ENCODE measurements around the gene PRODH2.
"Not testable (repeated sequence)": the region's sequence is repeated elsewhere in the genome, so short reads cannot be mapped to it uniquely, and the experiment has no call there.

PRODH2 gene

GRCh38 chr19:35836096-35836495, 23.5 kb upstream of the PRODH2 start:
- peak; percentile 75 for TF ChIP-seq ZNF384 (IDR thresholded peaks at IDR 0.05)
- DNase-seq (ENCODE audit: extremely low spot score); CTCF ChIA-PET; POLR2A ChIA-PET: not testable (repeated sequence)

- TF ChIP-seq ZNF384 (IDR thresholded peaks at IDR 0.05) = no peak
- TF ChIP-seq SP1 (IDR thresholded peaks at IDR 0.05) = no peak
- TF ChIP-seq LEF1 (IDR thresholded peaks at IDR 0.05; ENCODE audit: borderline replicate concordance) = no peak
- no peak for TF ChIP-seq BHLHE40 (IDR thresholded peaks at IDR 0.05; ENCODE audit: borderline replicate concordance)
- no peak for TF ChIP-seq HDGF (IDR thresholded peaks at IDR 0.05; ENCODE audit: borderline replicate concordance)
- no peak for TF ChIP-seq ARNT (IDR thresholded peaks at IDR 0.05)
- no peak for TF ChIP-seq FOXA1 (IDR thresholded peaks at IDR 0.05)
- TF ChIP-seq SUZ12 (IDR thresholded peaks at IDR 0.05) = no peak
- no peak for TF ChIP-seq ELF4 (IDR thresholded peaks at IDR 0.05)
- TF ChIP-seq FOXK2 (IDR thresholded peaks at IDR 0.05) = no peak
- TF ChIP-seq L3MBTL2 (conservative IDR thresholded peaks at IDR 0.05) = no peak
- TF ChIP-seq TARDBP (IDR thresholded peaks at IDR 0.05) = no peak
- CTCF ChIA-PET = no interaction called here
- POLR2A ChIA-PET = interaction anchor here (0.7 to 1.2 kb wide), 3 partner anchors 9 to 92 kb away, joined by 3 read pairs; no protein-coding TSS in a partner anchor
- DNase-seq (ENCODE audit: extremely low spot score) = no peak
Measured at GRCh38 chr19:35833972-35834371, 21.3 kb upstream of the PRODH2 start.

GRCh38 chr19:35832054-35832453, 19.4 kb upstream of the PRODH2 start:
- ChIA-PET CTCF (no interaction called here), POLR2A (no interaction called here)
- TF ChIP-seq SUZ12 (IDR thresholded peaks at IDR 0.05) (no peak), TARDBP (IDR thresholded peaks at IDR 0.05) (no peak), FOXK2 (IDR thresholded peaks at IDR 0.05) (no peak)
- no peak for DNase-seq (ENCODE audit: extremely low spot score)

DNA sequence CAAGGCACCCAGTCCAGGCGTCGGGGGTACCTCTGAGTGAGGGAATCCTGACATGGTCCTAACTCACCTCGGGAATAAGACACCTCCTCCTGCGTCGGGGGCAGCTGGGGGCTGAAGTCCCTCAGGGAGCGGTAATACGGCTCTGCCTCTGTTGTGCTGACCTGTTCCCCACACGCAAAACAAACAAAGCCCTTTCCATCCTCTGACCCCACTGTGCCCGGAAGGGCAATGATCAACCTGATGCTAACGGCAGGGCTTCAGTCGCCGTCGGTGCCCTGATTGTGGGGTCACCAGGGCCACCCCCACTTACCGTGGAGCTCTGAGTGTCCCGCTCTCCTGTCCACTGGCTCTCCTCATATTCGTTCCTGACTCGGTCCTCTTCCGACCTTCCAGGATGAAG, 18.3 kb upstream of the PRODH2 start:
- ChIA-PET CTCF (no interaction called here), POLR2A (no interaction called here)
- TF ChIP-seq SUZ12 (IDR thresholded peaks at IDR 0.05) = no peak
- no peak for TF ChIP-seq PKNOX1 (IDR thresholded peaks at IDR 0.05)
- TF ChIP-seq TARDBP (IDR thresholded peaks at IDR 0.05) = no peak
- TF ChIP-seq FOXK2 (IDR thresholded peaks at IDR 0.05) = no peak
- no peak for TF ChIP-seq CTBP1 (IDR thresholded peaks at IDR 0.05; ENCODE audit: borderline replicate concordance)
- no peak for TF ChIP-seq ARNT (IDR thresholded peaks at IDR 0.05)
- no peak for TF ChIP-seq SP1 (IDR thresholded peaks at IDR 0.05)
- TF ChIP-seq LEF1 (IDR thresholded peaks at IDR 0.05; ENCODE audit: borderline replicate concordance) = no peak
- TF ChIP-seq ZNF384 (IDR thresholded peaks at IDR 0.05) = no peak

DNA sequence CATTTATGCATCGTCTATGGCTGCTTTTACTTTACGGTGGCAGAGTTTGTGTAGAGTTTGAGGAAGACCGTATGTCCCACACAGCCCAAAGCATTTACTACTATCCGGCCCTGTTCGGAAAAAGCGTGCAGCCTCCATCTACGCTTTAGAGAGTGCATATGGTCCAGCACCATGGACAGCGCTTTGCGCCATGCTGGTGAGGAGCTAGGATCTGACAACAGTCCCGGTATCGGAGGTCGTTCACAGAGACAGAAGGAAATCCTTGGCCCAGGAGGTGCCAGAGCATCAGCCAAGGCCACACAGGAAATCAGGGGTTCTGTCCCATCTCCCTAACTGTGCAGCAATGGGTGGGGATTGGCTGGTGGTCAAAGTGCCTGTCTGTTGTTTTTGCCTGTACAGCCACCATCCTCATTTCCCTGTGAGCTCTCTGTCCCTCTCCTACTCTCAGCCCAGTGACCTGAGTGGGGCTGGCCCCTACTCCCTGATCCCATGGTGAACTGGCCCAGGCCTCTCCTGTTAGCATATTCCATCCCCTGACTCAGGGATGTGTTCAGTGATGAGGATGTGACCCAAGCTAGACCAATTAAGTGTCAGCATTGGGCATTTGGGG, 16.2 kb upstream of the PRODH2 start:
- ChIA-PET CTCF (interaction anchor here (1.0 kb wide), 1 partner anchor 9 kb away, joined by 4 read pairs; no protein-coding TSS in a partner anchor), POLR2A (no interaction called here)
- TF ChIP-seq SP1 (IDR thresholded peaks at IDR 0.05) (no peak), FOXA1 (IDR thresholded peaks at IDR 0.05) (no peak), BHLHE40 (IDR thresholded peaks at IDR 0.05; ENCODE audit: borderline replicate concordance) (no peak), CTBP1 (IDR thresholded peaks at IDR 0.05; ENCODE audit: borderline replicate concordance) (no peak), ARNT (IDR thresholded peaks at IDR 0.05) (no peak), PKNOX1 (IDR thresholded peaks at IDR 0.05) (no peak), ELF4 (IDR thresholded peaks at IDR 0.05) (no peak), FOXK2 (IDR thresholded peaks at IDR 0.05) (no peak), L3MBTL2 (conservative IDR thresholded peaks at IDR 0.05) (no peak), TARDBP (IDR thresholded peaks at IDR 0.05) (no peak), SUZ12 (IDR thresholded peaks at IDR 0.05) (no peak), FOXM1 (IDR thresholded peaks at IDR 0.05; ENCODE audit: borderline replicate concordance) (no peak), NFRKB (IDR thresholded peaks at IDR 0.05) (no peak), HDGF (IDR thresholded peaks at IDR 0.05; ENCODE audit: borderline replicate concordance) (no peak), ZNF384 (IDR thresholded peaks at IDR 0.05) (no peak)
- peak; percentile 66 for DNase-seq (ENCODE audit: extremely low spot score)

More for the DNA sequence above, 18.3 kb upstream of the PRODH2 start:
- no peak for DNase-seq (ENCODE audit: extremely low spot score)

DNA sequence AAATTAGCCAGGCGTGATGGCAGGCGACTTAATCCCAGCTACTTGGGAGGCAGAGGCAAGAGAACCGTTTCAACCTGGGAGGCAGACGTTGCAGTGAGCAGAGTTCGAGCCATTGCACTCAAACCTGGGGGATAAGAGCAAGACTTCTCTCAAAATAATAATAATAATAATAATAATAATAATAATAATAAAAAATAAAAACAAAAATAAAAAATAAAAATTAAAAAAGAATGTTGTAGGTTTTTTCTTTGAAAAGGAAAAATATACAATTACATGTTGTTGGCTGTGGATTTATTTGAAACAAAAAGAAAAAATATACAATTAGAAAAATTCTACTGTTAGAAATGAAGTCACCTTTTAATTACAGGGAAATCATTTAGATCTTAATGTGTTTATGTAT, 11.5 kb upstream of the PRODH2 start:
- POLR2A ChIA-PET = no interaction called here
- no peak for TF ChIP-seq ZNF384 (IDR thresholded peaks at IDR 0.05)
- TF ChIP-seq SP1 (IDR thresholded peaks at IDR 0.05) = no peak
- no peak for TF ChIP-seq LEF1 (IDR thresholded peaks at IDR 0.05; ENCODE audit: borderline replicate concordance)
- DNase-seq (ENCODE audit: extremely low spot score) = no peak
- CTCF ChIA-PET = no interaction called here

GRCh38 chr19:35822579-35822978, 9.9 kb upstream of the PRODH2 start:
- no peak for DNase-seq (ENCODE audit: extremely low spot score)
- TF ChIP-seq L3MBTL2 (conservative IDR thresholded peaks at IDR 0.05) (no peak), ZNF384 (IDR thresholded peaks at IDR 0.05) (0 out of 2 replicates have a peak, but pooled peaks have one; percentile 42), SP1 (IDR thresholded peaks at IDR 0.05) (no peak), HDGF (IDR thresholded peaks at IDR 0.05; ENCODE audit: borderline replicate concordance) (no peak)
- ChIA-PET POLR2A (no interaction called here), CTCF (no interaction called here)

GRCh38 chr19:35818445-35818844, 5.8 kb upstream of the PRODH2 start:
- ChIA-PET CTCF (interaction anchor here (0.6 kb wide), 1 partner anchor 18 kb away, joined by 4 read pairs; no protein-coding TSS in a partner anchor), POLR2A (interaction anchor here (1.6 kb wide), 1 partner anchor 73 kb away, joined by 4 read pairs; the partner anchor contains the start of genes PSENEN and U2AF1L4)
- TF ChIP-seq NFRKB (IDR thresholded peaks at IDR 0.05) (no peak), SP1 (IDR thresholded peaks at IDR 0.05) (no peak), LEF1 (IDR thresholded peaks at IDR 0.05; ENCODE audit: borderline replicate concordance) (no peak), FOXK2 (IDR thresholded peaks at IDR 0.05) (no peak), CTBP1 (IDR thresholded peaks at IDR 0.05; ENCODE audit: borderline replicate concordance) (no peak), BHLHE40 (IDR thresholded peaks at IDR 0.05; ENCODE audit: borderline replicate concordance) (no peak), HDGF (IDR thresholded peaks at IDR 0.05; ENCODE audit: borderline replicate concordance) (no peak), L3MBTL2 (conservative IDR thresholded peaks at IDR 0.05) (no peak), ARNT (IDR thresholded peaks at IDR 0.05) (no peak), PKNOX1 (IDR thresholded peaks at IDR 0.05) (no peak), FOXA1 (IDR thresholded peaks at IDR 0.05) (no peak), ZNF384 (IDR thresholded peaks at IDR 0.05) (no peak), FOXM1 (IDR thresholded peaks at IDR 0.05; ENCODE audit: borderline replicate concordance) (no peak), SUZ12 (IDR thresholded peaks at IDR 0.05) (no peak)
- no peak for DNase-seq (ENCODE audit: extremely low spot score)
